B cell (primary cell): ENCODE data around the gene SFXN4.

Source experiments
- EZH2 ChIP-seq: IDR thresholded peaks from 2 replicates; pipeline ENCODE4 v1.6.1; 2012; ENCODE audit warnings: borderline replicate concordance, low read depth, mild to moderate bottlenecking, moderate library complexity, low read length; ENCODE audit not compliant: insufficient read depth, poor library complexity, severe bottlenecking
- TF ChIP-seq, protein P1 (sequence below): fragments of 200-600 bp; IDR thresholded peaks from one replicate; pipeline ENCODE4 v1.8.0; 2022; ENCODE audit warnings: antibody characterized with exemption, mild to moderate bottlenecking

GRCh38 chr10:119207713-119208552 is 42.4 kb upstream of the SFXN4 start:
- TF ChIP-seq EZH2, result no peak
- TF ChIP-seq, protein P1, sequence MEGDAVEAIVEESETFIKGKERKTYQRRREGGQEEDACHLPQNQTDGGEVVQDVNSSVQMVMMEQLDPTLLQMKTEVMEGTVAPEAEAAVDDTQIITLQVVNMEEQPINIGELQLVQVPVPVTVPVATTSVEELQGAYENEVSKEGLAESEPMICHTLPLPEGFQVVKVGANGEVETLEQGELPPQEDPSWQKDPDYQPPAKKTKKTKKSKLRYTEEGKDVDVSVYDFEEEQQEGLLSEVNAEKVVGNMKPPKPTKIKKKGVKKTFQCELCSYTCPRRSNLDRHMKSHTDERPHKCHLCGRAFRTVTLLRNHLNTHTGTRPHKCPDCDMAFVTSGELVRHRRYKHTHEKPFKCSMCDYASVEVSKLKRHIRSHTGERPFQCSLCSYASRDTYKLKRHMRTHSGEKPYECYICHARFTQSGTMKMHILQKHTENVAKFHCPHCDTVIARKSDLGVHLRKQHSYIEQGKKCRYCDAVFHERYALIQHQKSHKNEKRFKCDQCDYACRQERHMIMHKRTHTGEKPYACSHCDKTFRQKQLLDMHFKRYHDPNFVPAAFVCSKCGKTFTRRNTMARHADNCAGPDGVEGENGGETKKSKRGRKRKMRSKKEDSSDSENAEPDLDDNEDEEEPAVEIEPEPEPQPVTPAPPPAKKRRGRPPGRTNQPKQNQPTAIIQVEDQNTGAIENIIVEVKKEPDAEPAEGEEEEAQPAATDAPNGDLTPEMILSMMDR, result no peak
